Left renal pelvis (tissue), 4 donors: ENCODE data around the gene BCKDHB. TPM values are rescaled to one million over a fixed set of nuclear protein-coding genes. Genes with fewer than 3 reads are reported as not detected.
"Not testable (repeated sequence)": the region's sequence is repeated elsewhere in the genome, so short reads cannot be mapped to it uniquely, and the experiment has no call there.

Source experiments
- DNase-seq, 4 donors: peaks; one replicate each; pipeline ENCODE4 v3.0.0-alpha.2; 2013; ENCODE audit warnings: low read depth in 4 of 4, low spot score in 3 of 4
- polyA plus RNA-seq, 4 donors: library from polyadenylated mRNA; unstranded; fragments of 120-200 nt; gene quantifications; one replicate each; pipeline ENCODE4 v1.2.1, GENCODE V29; 2013; ENCODE audit not compliant: insufficient read length in 4 of 4

BCKDHB gene
- polyA plus RNA-seq, 4 donors, result 22.6 to 37.5 (median 29.8) TPM

GRCh38 chr6:80197986-80198385 lies 91.5 kb downstream of the BCKDHB start:
- DNase-seq, result no peak

DNA sequence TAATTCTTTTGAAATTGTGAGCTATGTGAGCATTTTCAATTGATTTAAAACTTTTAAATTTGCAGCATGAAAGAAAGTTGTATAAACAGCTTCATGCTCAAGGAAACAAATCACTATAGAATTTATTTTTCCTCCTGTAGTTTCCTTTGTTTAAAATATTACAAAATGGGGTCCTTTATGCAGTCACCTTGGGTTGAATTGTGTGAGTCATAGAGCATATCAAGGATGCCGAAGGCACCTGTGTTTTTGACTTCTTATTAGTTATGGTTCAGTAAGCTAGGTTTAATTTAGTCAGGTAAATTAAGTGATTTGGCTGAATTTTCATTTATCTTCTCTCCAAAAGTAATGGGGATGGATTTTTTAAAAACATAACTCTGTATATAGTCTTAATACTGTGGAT lies 96.8 kb downstream of the BCKDHB start:
- no peak for DNase-seq

GRCh38 chr6:80205404-80205803 lies 98.9 kb downstream of the BCKDHB start:
- DNase-seq, result no peak

DNA sequence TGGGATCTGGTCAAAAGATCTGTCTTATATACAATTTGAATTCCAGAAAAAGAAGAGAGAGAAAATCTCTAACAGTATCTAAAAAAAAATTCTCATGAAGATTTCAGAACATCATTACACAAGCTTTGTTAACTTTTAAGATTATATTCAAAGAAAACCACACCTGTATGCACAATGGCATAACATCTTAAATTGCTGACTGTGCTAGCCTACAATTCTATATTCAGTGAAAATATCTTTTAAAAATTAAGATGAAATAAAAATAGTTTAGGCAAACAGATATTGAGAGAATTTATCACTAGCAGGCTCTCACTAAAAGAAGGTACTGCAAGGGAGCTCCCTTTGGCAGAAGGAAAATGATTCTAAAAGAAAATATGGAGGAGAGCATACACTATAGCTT lies 100.3 kb downstream of the BCKDHB start:
- no peak for DNase-seq

DNA sequence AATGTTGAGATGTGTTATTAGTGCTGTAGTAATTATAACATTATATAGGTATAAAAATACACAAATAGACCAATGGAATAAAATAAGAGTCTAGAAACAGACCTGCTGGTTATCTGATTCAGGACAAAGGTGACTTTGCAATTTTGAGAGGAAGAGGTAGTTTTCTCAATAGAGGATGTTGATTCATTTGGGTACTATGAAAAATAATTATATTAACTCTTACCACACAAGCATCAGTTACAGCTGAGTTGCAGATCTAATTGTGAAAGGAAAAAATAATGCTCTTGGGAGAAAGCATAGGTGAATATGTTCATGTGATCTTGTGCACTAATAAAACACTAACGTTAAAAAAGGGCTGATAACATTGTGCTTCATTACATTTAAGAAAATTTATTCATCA lies 103.0 kb downstream of the BCKDHB start:
- DNase-seq, result no peak

DNA sequence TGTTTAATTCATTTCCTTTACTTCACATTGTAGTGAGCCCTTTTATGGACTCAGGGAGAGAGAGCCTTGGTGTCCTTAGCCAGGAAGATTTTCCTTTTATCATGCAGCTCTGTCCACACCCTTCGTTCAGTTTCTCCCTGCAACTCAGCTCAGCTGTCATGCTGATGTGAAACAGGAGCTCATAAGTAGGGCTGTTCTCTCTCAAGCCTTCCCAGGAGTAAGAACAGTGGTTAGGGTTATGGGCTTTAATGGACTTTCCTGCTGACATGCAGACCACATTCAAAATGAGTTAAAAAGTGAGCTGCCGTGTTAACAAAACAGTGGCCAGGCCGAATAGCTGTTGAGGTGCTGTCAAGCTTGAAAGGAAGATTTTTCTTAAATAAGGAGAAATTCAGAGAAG lies 104.1 kb downstream of the BCKDHB start:
- DNase-seq, result no peak

DNA sequence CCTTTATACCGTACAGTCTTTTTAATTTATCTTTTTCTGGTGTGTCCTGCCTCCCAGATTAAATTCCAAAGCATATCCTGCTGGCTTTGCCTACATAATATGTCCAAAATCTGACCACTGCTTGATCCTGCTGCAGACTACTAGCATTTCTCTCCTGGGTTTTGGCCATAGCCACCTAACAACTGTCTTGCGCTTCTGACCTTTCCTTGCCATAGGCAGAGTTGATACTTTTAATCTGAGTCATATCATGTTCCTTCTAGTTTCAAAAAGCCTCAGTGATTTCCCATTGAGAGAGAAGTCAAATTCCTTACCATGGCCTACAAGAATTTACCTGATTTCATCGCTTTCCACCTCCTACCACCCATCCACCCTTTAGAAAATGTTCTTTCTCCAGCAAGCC lies 104.8 kb downstream of the BCKDHB start:
- no peak for DNase-seq

DNA sequence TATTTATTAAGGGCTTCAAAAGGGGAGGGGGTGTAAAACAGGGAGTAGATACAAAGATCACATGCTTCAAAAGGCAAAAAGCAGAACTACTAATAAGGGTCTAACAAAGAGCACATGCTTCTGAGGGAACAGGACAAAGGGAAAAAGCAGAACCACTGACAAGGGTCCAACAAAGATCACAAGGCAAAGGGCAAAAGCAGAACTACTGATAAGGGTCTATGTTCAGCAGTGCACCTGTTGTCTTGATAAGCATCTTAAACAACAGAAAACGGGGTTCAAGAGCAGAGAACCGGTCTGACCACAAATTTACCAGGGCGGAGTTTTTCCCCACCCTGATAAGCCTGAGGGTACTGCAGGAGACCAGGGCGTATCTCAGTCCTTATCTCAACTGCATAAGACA lies 105.4 kb downstream of the BCKDHB start:
- not testable (repeated sequence) for DNase-seq

DNA sequence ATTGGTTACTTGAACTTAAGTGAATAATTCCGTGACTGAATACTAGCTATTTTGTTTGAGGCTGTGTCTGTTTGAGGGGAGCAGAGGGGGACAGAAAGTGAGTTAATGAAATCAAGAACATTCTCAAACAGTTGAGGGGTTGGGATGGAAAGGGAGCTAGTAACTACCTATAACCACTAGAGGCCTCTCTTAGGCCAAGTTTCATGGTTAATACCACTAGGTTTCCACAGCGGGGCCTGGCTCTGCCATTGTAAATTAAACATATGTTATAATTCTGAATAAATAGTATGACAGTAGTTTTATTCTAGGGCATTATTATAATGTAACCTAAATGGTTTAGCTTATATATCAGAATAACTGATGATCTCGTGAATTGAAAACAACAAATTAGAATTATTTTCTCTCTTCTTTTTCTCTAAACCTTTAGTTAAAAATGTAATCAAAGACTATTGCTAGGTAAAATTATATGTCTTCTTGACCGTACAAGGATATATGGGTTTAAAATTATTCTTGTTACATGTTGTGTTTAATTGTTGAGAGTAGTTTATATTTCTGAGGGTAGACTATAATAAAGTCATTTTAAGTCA lies 108.1 kb downstream of the BCKDHB start:
- DNase-seq, result peak in 1 of 4 donors; percentile 14

DNA sequence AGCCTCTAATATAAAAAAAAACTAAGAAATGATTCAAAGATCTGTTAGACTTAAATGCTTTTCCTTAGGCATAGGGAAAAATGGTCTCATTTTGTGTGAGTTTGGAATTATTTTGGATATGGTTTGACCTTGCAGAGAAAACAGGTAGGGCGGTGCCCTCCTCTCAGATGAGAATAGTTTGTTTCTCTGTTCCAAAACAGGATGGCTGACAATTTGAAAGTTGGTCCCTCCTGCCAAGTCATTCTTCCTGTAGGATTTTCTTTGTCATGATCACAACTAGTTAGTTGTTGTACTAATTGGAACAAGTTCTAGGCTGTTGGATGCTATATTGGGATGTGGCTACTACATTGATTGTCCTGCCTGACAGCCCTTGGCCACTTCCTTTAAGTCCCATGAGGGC lies 108.6 kb downstream of the BCKDHB start:
- no peak for DNase-seq

- DNase-seq, result peak in 1 of 4 donors; percentile 19
Observed at GRCh38 chr6:80217794-80218193, 111.3 kb downstream of the BCKDHB start.

DNA sequence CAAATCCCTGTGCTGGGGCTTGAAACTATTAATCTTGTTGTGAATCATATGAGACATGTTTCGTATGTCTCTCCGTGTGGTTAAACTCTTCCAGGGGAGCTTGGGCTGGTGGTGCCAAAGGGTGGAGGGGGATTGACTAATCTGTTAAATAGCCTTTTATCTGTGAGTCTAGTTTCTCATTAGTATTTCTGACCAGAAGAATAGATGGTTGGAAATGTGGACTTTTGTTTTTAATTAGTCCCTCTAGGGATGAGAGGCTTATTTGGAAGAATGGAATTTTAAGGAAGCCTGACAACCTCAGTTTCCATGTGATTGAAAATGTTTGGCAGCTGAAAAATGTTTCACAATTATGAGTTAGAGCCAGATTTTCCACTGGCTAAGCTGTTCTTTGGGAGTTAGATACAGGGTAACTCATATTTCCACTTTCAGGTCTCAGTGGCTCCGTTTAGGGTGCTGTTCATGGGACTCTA lies 117.3 kb downstream of the BCKDHB start:
- DNase-seq, result no peak

- no peak for DNase-seq
Observed at GRCh38 chr6:80226151-80226550, 119.7 kb downstream of the BCKDHB start.

DNA sequence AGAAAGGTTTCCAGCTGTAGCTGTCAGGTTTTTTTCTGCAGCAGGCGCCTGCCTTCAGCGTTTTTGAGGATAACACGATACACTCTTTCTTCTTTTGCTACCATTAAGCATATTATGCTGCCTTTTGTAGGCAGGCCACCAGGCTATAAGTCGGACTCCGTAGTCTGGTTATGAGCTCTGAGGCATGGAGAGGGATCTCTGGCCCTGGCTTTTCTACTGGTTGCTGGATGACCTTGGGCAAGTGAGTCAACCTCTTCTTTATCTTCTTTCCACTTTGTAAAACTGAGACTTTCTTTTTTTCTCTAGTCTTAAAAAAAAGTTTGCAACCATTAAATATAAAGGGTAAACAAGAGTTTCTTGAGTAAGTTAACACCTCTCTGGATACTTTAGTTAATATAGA lies 120.2 kb downstream of the BCKDHB start:
- DNase-seq, result no peak

DNA sequence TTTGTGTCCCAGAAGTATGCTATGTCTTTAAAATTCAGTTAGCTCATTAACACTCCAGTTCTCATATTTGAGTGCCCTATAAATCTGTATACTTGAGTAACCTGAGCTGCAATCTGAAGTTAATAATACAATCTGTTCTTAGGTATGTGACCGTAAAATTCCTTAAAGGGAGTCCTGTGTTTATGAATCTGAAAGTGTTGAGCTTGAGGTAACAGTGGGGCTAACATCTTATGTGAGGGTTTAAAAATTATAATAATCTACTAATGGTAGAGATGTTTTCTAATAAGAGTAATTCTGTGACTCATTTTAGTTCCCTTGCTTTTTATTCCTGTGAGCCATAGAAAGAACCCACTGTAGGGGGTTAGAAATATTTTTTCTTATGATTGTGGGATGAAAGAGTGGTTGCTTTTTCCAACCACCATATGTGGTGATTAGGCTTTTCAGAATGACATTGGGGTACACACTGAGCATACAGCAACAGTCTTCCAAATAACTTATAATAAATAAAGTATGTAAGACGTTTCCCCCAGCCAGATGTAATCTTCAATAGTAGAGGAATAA lies 121.2 kb downstream of the BCKDHB start:
- DNase-seq, result no peak

DNA sequence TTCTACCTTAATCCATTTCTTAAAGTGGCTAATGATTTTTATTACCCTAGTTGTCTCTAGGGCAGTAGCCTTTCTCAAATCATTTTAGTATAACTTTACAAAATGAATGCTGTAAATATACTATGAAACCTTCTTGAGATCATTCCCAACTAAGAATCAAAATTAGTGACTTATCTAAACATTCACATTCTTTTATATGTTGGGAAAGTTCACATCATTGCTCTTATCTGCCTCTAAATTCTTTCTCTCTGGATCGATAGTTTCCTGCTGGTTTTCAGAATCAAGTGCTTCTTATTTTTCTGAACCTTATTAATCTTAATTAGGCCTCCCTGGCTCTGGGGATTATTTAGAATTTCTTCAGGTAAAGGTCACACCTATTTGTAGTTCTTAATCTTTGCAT lies 126.8 kb downstream of the BCKDHB start:
- no peak for DNase-seq

- no peak for DNase-seq
Observed at GRCh38 chr6:80233958-80234357, 127.5 kb downstream of the BCKDHB start.

DNA sequence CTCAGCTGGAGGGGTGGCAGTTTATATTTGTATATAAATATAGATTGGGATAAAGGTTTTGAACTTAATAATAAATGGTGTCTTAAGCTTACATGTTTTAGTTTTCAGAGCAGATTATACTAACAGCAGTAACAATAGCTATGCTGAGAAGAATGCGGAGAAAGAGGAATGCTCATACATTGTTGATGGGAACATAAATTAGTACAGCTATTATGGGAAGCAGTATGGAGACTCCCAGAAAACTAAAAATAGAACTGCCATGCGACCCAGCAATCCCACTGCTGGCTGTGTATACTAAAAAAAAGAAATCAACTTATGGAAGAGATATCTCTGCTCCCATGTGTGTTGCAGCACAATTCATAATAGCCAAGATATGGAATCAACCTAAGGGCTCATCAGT lies 127.9 kb downstream of the BCKDHB start:
- DNase-seq, result peak in 1 of 4 donors; percentile 11

DNA sequence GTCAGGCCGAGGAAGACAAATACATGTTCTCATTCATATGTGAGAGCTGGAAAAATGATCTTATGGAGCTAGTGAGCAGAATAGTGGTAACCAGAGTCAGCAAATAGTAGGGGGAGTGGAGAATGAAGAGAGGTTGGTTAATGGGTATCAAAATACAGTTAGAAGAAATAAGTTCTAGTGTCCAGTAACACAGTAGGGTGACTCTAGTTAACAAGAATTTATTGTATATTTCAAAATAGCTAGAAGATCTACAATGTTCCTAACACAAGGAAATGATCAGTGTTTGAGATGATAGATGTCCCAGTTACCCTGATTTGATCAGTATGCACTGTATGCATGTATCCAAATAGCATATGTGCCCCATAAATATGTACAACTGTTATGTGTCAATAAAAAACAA lies 128.4 kb downstream of the BCKDHB start:
- DNase-seq, result no peak

- no peak for DNase-seq
Observed at GRCh38 chr6:80235647-80236046, 129.2 kb downstream of the BCKDHB start.

GRCh38 chr6:80238754-80239153 lies 132.3 kb downstream of the BCKDHB start:
- not testable (repeated sequence) for DNase-seq

DNA sequence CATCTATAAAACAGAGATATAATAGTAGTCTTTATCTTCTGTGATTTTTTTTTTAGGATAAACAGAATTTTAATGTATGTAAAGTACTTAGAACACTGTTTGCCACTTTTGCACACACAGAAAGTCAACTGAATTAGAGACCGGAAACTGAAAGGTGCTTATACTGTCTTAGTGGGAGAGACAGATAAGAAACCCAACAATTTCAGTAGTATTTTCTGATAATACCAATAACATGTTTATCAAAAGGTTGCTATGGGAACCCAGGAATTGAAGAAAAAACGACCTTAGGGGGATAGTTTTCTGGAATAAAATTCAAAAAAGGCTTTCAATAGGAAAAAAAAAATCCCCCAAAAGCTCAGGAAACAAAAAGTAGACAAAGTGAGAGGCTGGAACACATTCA lies 138.6 kb downstream of the BCKDHB start:
- no peak for DNase-seq

- DNase-seq, result no peak
Observed at GRCh38 chr6:80249897-80250296, 143.4 kb downstream of the BCKDHB start.
